HAP-1 (cell line): ENCODE data around the gene BTBD19.

Experiments
- DNase-seq, 2 experiments: peaks; one replicate each; pipeline ENCODE4 v3.0.0-alpha.2; 2016 to 2020; ENCODE audit warnings: low spot score in 2 of 2
- H3K27me3 ChIP-seq: fragments of 250-450 bp; sonication (Bioruptor Pico); 2 replicates; pipeline ENCODE4 v1.5.1; 2020; ENCODE audit warnings: low read depth, mild to moderate bottlenecking, moderate library complexity
- H3K36me3 ChIP-seq: fragments of 250-450 bp; sonication (Bioruptor Pico); replicated peaks from 2 replicates; pipeline ENCODE4 v1.5.1; 2020; ENCODE audit warnings: mild to moderate bottlenecking
- H3K4me1 ChIP-seq: fragments of 250-450 bp; sonication (Bioruptor Pico); 2 replicates; pipeline ENCODE4 v1.5.1; 2020; ENCODE audit warnings: mild to moderate bottlenecking
- H3K4me3 ChIP-seq: fragments of 250-450 bp; sonication (Bioruptor Pico); 2 replicates; pipeline ENCODE4 v1.5.1; 2020; ENCODE audit warnings: mild to moderate bottlenecking, moderate library complexity
- H3K9me3 ChIP-seq: fragments of 250-450 bp; sonication (Bioruptor Pico); 2 replicates; pipeline ENCODE4 v1.5.1; 2020; ENCODE audit warnings: mild to moderate bottlenecking, moderate library complexity
- in situ Hi-C: fragments of 300-500 bp; cut with MboI; formaldehyde crosslinking; loops from 3 replicates; pipeline ENCODE4 v1.14.3; 2020; ENCODE audit warnings: low sequenced_read_pairs, inconsistent platforms, mixed read lengths

Gene BTBD19

GRCh38 chr1:44857446-44857845 is 49.1 kb downstream of the BTBD19 start:
- H3K9me3 ChIP-seq, result no peaks in the 10 kb centered on the region
- in situ Hi-C loops, result no loop called here

GRCh38 chr1:44860331-44860730 is 52.0 kb downstream of the BTBD19 start:
- DNase-seq, result no peak
- H3K9me3 ChIP-seq, result no peaks in the 10 kb centered on the region
- in situ Hi-C loops, result no loop called here
- H3K4me3 ChIP-seq, result no peak overlapping the region
- no peaks in the 10 kb centered on the region for H3K27me3 ChIP-seq
- no peaks in the 10 kb centered on the region for H3K4me1 ChIP-seq
- peaks cover 18% of the 10 kb centered on the region for H3K36me3 ChIP-seq

More at GRCh38 chr1:44857446-44857845, 49.1 kb downstream of the BTBD19 start:
- Histone ChIP-seq H3K4me1 (no peaks in the 10 kb centered on the region), H3K4me3 (no peak overlapping the region), H3K27me3 (no peaks in the 10 kb centered on the region), H3K36me3 (peaks cover 10% of the 10 kb centered on the region)
- DNase-seq, result no peak

DNA sequence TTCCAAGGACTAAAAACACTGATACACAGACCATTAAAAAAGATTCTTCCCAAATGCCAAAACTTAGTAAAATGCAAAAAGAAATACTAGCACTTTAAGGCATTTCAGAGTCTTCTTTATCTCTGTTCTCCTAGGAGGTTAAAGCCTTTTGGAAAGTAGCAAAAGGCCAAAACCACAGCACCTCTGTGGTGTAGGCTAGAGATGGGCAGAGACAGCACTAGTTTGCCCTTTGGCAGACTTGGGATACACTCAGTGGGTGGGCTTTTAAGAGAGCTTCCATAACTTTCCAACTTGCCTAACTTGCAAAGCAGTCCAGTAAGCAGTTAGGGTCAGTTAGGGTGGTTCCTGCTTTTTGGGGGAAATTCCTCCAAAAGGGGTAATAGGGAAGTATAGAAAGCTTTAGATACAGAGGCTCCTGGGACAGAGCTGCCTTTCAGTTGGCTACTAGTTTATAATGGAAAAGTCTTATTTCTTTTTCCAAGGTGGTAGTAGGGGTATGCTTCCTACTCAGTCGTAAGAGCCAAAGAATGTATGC is 52.6 kb downstream of the BTBD19 start:
- Histone ChIP-seq H3K9me3 (no peaks in the 10 kb centered on the region), H3K4me1 (no peaks in the 10 kb centered on the region), H3K4me3 (no peak overlapping the region), H3K27me3 (no peaks in the 10 kb centered on the region), H3K36me3 (peaks cover 18% of the 10 kb centered on the region)
- no peak for DNase-seq
- in situ Hi-C loops, result no loop called here

DNA sequence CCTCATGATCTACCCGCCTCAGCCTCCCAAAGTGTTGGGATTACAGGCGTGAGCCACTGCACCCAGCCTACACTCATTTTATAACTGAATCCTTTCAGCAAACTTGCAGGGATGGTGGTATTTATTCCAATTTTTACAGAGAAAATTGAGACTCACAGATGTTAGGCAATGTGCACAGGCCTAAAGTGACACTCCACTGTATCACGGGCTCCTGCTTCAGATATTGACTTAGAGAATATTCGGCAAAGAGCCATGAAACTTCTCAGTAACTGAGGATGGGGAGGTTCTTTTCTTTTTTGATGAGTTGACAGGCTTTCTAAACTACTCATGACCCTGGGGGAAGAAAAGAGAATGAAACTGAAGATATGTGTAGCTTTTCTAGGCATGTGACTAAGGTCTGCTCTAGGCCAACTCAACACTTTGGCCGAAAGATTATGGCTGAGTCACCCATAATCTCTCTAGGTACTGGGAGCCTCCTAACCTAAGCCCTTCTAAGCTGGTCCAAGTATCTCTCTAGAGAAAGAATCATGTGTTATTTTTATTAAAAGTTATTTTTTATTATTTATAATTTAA is 54.6 kb downstream of the BTBD19 start:
- Histone ChIP-seq H3K36me3 (peaks cover 10% of the 10 kb centered on the region), H3K4me1 (no peaks in the 10 kb centered on the region), H3K9me3 (no peaks in the 10 kb centered on the region), H3K27me3 (no peaks in the 10 kb centered on the region), H3K4me3 (no peak overlapping the region)
- in situ Hi-C loops, result no loop called here
- DNase-seq, result no peak
